GM18873 (cell line): Measurements from ENCODE around the gene GTF2H2C.
"Not testable (repeated sequence)": the region's sequence is repeated elsewhere in the genome, so short reads cannot be mapped to it uniquely, and the experiment has no call there.

Experiments
- ATAC-seq: cut with Tn5 transposase; IDR thresholded peaks from one replicate; pipeline ENCODE4 v1.9.1; 2021; ENCODE audit warnings: mild to moderate bottlenecking, moderate library complexity, moderate number of reproducible peaks; ENCODE audit not compliant: unreplicated experiment, low FRiP score

GTF2H2C gene

DNA sequence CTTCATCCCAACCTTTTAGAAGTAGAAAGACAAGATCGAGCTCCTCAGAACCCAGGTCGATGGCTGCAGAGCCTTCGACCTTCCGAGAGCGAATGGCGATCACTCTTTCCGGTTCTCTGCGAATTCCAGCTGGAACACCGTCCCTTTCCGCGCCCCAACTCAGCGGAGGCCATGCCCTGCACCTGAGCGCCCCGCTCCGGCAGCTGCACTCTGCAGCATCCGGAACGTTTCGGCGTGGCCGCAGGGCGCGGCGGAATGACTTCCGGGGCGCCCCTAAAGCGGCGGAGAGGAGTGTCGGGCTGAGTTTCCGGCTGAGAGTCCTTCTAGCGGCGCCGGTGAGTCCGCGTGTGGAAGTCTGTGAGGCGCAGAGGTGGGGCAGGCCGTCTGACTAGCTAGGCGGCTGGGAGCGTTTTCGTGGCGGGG, at the start of gene GTF2H2C:
TSS of gene GTF2H2C (plus strand) at position 284 of the 423 bp plus-strand sequence. CDS start 4,942 bp downstream, outside the sequence.
- peak; percentile 87 for ATAC-seq

DNA sequence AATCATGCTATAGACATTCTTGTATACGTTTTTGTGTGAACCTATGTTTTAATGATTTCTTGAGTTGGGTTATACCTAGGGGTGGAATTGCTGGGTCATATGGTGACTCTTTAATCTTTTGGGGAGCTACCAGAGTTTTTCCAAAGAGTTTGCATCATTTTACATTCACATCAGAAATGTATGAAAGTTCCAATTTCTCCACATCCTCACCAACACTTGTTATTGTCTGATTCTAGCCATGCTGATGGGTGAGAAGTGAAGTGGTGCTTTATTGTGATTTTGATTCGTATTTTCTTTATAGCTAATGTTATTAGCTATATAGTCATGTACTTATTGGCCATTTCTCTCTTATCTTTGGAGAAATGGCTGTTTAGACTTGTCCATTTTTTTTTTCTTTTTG, 49.3 kb upstream of the GTF2H2C start:
- no peak for ATAC-seq

DNA sequence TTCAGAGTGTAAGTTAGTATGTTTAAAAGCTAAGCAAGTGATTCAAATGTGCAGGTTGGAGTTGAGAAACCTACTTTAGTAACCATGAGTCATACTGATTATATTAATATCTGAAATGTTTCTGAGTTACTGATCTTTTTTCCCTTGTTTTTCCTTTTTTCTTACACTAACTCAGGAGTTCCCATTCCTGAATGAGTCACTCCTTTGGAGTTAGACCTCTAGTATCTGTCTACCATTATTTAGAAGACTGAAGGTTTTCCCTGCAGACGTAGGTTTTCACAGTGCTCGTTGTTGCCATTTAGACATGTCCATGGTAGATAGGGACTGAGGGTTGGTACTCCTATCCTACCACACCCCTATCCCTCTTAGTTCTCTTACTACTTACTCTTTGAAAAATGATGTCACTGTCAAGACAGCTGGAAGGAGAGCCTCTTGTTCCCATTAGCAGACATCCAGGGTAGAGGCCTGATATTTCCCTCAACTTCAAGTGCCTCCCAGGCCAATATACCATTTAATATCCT, 47.2 kb upstream of the GTF2H2C start:
- ATAC-seq = no peak

DNA sequence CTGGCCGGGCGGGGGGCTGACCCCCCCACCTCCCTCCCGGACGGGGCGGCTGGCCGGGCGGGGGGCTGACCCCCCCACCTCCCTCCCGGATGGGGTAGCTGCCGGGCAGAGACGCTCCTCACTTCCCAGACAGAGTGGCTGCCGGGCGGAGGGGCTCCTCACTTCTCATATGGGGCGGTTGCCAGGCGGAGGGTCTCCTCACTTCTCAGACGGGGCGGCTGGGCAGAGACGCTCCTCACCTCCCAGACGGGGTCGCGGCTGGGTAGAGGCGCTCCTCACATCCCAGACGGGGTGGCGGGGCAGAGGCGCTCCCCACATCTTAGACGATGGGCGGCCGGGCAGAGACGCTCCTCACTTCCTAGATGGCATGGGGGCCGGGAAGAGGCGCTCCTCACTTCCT, 44.4 kb upstream of the GTF2H2C start:
- ATAC-seq = not testable (repeated sequence)

DNA sequence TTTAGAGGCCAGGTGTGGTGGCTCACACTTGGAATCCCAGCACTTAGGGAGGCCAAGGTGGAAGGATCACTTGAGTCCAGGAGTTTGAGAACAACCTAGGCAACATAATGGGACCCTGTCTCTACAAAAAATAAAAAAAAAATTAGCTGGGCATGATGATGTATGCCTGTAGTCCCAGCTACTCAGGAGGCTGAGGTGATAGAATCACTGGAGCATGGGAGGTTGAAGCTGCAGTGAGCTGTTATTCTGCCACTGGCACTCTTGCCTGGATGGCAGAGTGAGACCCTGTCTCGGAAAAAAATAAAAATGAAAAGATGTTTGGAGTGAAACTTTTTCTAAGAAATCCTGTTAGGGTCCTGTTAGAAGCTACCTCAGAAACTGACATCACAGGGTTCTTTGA, 43.2 kb upstream of the GTF2H2C start:
- ATAC-seq = no peak

DNA sequence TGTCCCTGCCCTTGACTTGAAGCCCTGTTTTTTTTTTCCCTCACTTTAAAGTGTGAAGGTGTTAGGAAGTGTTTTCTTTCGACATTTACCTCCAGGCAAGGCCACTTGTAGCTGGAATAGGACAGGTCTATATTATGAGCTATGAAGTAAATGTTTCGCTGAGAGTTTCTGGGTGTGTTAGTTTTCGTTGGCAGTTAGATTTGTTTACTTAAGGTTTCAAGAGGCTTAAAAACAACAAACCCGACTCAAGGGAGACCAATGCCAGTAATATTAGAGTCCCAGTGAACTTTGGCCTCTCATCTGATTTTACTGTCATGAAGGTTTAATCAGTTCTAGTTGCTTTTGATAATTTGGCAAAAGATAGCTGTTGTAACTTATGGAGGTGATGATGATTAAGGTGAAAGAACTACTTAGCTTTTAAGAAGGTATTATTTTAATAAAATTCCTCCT, 42.2 kb upstream of the GTF2H2C start:
- no peak for ATAC-seq

DNA sequence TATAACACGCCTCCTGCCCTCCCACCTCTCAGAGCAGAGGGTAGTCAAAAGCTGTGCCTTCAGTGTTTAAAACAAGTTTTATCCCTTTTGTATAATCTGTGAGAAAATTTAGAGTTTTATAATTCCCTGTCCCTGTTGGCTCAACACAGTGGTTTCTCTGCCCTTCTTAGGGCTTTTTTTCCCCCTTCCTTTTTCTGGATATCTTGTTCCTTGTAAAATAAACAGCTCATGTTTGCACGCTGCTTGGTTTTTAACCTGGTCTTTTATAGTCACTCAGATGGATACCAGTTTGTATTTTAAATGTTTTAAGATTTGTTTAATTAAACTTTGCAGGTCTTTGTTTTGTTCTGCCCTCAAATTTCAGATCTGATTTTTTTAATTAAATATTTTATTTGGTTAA, 40.7 kb upstream of the GTF2H2C start:
- no peak for ATAC-seq

DNA sequence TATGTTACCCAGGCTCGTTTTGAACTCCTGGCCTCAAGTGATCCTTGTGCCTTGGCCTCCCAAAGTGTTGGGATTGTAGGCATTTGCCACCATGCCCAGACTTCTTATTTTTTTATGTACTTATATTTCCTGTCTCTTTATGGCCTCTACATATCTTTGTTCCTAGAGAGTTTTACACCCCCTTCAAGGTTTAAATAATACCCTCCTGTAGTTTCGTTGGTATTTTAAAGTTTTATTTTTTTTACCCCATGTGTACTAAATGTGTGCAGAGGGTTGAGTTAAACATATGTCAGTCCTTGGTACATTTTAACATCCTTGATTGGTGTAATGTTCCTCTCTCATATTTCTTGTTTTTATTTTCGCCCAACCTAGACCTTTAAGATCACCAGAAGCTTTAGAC, 38.0 kb upstream of the GTF2H2C start:
- ATAC-seq = no peak

DNA sequence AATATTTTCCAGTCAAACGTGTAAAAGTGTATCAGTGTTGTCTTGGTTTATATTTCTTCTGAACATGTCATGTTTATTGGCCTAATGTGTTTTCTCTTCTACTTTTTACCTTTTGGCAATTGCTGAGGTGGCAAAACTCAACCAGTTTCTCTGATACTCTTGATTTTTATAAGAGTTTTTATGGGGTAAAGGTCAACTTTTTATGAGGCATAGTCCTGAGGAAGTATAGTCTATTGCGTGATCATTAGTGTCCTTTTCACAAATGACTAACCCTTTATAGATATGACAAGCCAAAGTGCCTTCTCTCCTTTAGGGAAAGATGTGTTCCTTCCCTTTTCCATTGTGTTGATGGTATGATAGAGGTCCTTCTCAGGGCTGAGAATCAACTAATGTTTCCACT, 34.5 kb upstream of the GTF2H2C start:
- no peak for ATAC-seq

DNA sequence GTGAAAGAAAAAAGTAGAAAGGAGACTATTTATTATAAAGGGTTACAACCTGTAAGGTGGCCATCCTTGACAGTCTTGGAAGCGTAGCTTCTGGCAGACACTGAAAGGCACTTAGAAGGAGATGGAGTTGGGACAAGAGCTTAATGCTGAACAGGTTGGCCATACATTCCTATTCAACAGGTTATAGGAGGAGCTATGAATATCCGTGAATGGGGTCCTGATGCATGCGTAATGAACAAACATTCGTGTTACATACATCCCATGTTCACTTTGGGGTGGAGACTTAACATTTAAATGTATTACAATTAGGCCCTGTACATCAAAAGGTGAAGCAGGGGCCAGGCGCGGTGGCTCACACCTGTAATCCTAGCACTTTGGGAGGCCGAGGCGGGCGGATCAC, 33.3 kb upstream of the GTF2H2C start:
- ATAC-seq = no peak

DNA sequence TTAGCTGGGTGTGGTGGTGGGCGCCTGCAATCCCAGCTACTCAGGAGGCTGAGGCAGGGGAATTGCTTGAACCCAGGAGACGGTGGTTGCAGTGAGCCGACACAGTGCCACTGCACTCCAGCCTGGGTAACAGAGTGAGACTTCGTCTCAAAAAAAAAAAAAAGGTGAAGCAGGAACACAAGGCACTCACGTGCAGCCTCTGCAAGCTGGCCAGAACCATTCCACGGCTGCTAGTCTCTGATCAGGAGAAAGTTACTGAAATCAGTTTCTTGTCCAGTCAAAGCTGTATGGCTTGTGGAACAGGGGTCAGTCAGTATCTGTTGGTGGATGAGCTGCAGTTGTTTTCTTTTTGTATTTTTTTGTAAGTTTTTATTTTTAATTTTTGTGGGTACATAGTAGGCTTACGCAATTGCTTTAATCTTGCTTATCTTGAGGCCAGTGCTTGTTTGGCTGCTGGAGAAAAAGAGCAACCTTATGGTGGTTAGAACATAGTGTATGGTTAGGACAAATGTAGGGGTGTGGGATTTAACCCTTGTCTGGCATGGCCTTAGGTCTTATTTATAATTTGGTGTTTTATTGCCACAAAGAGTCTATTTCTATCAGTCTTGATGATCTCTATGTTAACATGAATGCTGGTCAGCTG, 32.7 kb upstream of the GTF2H2C start:
- ATAC-seq = no peak

DNA sequence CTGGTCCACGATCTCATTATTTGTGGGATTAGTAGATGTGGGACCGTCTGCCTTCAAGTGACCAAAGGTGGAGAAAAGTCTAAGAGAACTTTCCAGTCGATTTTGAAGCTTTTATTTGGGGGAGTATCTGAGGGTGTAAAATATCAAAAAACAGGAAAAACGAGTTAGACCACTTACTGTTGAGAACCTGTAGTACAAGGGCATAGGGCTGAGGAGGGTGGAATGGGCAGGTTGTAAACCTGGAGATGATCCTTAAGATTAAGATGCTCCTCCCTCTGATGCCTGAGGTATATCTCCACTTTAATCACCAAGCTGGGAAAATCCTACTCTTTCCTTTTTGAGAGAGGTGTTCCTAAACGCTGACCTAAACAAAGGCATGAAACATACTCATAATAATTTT, 32.0 kb upstream of the GTF2H2C start:
- ATAC-seq = no peak

DNA sequence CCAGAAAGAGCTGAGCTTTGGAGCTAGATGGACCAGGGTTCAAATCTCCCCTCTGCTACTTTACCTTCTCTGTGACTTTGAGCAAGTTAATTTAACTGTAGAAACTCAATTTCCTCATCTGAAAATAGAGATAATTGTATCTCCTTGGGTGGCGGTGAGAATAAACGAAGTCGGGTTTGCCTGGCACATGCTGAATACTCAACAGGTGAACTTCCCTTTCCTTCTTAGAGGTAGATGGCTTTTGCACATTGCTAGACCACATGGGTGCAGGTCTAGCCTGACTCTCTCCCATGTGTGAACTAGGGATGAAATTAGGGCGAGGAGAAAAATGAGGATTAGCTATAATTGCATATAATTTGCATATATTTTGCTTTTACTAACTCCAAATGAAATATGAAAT, 31.4 kb upstream of the GTF2H2C start:
- ATAC-seq = no peak

DNA sequence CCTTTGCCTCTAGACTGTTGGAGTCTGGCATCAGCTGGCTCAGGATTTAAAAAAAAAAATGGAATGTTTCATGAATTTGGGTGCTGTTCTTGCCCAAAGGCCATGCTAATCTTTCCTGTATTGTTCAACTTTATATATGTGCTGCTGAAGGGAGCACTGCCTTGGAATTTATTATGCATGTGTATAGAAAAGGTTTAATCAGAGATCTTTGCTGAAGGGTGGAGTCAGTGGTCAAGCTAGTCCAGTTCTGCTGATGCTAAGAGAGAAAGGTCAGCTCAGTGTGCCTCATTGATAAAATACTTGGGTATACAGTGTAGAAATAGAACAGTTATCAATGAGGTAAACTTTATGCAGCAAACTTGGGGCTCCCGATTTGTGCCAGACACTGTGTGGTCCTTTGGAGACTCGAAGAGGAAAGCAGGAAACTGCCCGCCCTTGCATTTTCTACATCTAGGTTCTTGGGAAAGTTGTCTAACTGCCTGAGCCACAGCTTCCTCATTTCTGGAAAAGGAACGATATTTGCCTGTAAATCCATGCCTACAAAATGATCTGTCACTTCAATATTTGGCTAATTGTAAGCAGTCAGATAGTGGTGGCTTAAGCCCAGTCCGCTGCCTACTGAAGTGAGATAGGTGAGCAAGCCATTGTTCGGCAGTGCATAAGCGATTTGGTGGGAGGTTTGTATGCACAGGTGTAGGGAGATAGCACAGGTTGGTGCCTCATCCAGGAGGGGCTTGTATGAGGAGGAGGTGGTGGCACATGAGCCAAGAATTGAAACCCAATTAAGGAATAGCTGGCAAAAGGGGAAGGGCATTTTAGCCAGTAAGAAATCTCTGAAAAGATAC, 29.2 kb upstream of the GTF2H2C start:
- no peak for ATAC-seq

DNA sequence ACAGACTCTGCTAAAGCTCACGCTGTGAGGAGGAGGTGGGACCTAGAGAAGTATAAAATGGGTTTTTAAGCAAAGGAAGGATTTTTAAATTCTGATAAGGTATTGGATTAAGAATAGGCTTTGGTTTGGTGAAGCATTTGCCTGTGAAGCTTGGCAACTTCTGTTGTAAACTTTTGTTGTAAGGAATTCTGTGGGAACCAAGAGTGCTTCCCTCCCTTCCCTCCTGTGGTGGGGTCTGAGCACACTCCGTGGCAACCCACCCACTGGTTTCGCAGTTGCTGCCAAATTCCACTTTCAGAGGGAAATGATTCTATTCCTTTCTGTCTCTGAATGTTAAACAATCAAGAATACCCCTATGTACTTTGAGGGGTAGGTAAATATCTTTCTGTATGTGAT, 28.6 kb upstream of the GTF2H2C start:
- no peak for ATAC-seq

DNA sequence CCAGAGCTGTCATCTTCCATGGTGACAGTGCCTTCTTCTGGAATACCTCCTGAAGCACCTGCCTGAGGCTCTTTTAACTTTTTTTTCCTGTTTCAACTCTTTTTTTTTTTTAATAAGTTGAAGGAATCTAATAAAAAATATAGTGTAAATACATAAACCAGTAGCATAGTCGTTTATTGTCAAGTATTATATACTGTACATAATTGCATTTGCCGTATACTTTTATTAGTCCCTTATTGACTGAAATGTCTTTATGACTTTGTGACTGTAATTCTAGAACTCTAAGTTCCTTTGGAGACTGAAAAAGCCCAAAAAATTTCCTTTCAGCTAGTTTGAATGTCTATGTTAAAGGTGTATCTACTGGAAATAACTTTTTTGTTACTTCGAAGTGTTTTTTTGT, 22.1 kb upstream of the GTF2H2C start:
- not testable (repeated sequence) for ATAC-seq

DNA sequence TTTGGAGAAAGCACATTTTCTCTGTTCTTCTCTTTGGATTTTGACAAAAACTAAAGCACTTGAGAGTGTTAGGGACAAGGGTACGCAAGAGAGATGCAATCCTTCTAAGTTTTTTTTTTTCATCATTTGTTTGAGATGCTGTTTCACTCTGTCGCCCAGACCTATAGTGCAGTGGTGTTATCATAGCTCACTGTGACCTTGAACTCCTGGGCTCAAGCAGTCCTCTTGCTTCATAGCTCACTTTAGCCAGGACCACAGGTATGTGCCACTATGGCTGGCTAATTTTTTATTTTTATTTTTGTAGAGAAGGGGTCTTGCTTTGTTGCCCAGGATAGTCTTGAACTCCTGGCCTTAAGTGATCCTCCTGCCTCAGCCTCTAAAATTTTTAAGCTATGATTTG, 21.3 kb upstream of the GTF2H2C start:
- not testable (repeated sequence) for ATAC-seq

DNA sequence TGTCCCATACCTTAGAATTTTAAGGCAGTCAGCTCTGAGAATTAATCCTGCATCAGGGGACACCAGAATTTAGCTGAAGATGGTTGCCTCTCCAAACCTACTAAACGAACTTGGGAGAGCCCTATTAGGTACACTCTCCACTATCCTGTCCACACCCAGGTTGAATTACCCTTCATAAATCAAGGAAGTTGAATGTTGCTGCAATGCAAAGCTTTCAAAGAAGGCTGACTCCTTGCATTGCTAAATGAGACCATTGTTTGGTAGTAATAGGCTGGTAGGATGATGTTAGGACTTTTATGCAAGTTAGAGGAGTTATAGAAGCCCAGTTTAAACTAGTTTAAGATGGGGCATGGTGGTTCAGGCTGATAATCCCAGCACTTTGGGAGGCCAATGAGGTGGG, 18.6 kb upstream of the GTF2H2C start:
- not testable (repeated sequence) for ATAC-seq

DNA sequence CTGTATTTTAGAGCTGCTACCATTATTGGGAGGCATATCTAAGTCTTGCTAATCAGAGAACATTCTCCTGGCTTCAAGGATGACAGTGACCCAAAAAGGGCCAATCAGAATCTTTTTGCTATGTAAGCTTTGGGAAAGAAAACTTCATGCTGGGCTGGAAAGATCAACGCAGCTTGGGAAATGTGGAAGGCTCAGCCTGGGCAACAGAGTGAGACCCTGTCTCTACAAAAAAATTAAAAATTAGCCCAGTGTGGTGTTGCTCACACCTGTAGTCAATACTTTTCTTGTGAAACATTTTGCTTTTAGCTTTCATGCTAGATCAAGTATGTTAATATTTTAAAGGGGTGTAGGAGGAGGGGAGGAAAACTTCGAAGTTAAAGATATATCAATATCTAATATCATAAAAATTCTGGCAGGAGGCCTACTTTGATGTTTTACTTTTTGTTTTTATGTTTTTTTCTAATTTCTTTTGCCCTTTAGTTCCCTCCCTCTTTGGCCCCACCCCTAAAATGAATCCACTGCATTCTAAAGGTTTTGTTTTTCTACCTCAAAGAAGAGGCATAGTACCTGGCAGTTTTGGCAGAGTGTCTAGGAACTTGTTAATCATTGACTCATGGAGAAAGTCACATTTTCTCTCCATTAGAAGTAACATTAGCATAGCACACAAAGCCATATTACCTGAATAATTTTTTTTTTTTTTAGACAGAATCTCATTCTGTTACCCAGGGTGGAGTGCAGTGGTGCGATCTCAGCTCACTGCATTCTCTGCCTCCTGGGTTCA, 17.0 kb upstream of the GTF2H2C start:
- not testable (repeated sequence) for ATAC-seq

DNA sequence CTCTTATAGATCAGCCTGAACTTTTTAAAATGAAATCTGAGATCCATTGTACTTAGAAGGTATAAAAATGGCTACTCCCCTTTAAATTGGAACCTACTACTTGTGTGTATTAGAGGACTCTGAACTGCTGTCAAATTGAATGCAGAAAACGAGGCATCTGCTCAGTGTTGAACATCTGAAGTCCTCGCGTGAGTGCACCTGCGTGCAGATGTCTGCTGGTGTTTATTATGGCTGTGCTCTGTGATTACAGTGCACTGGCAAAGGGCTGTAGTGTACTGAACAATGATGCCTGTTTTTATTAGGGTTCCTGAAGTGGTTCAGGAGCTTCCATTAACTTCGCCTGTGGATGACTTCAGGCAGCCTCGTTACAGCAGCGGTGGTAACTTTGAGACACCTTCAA, 15.4 kb upstream of the GTF2H2C start:
- ATAC-seq = not testable (repeated sequence)
